SK-N-SH treated with all-trans-retinoic acid at 6 μM for 48 hours (cell line): Measurements from ENCODE around the gene PDLIM7.

ENCODE experiments used
- ARNTL ChIP-seq: fragments of 450-650 bp; formaldehyde crosslinking; IDR thresholded peaks from 2 replicates; pipeline ENCODE4 v1.5.0; 2020; ENCODE audit warnings: low read depth, mild to moderate bottlenecking, moderate library complexity, borderline replicate concordance
- CSDC2 ChIP-seq: fragments of 250-450 bp; sonication (Bioruptor Pico); IDR thresholded peaks from 2 replicates; pipeline ENCODE4 v1.5.0; 2020; ENCODE audit warnings: mild to moderate bottlenecking, moderate library complexity
- ESRRG ChIP-seq: fragments of 250-450 bp; sonication (Bioruptor Pico); IDR thresholded peaks from 2 replicates; pipeline ENCODE4 v1.6.1; 2021; ENCODE audit warnings: mild to moderate bottlenecking
- OSR1 ChIP-seq: fragments of 250-450 bp; sonication (Bioruptor Pico); IDR thresholded peaks from 2 replicates; pipeline ENCODE4 v1.8.0; 2022; ENCODE audit warnings: moderate library complexity, mild to moderate bottlenecking, inconsistent platforms
- PPARA ChIP-seq: fragments of 250-450 bp; sonication (Bioruptor Pico); IDR thresholded peaks from 2 replicates; pipeline ENCODE4 v1.5.0; 2020; ENCODE audit warnings: mild to moderate bottlenecking, borderline replicate concordance
- RARB ChIP-seq: fragments of 250-450 bp; sonication (Bioruptor Pico); IDR thresholded peaks from 2 replicates; pipeline ENCODE4 v1.8.0; 2021; ENCODE audit warnings: mild to moderate bottlenecking, moderate library complexity
- SNAI2 ChIP-seq: fragments of 250-450 bp; sonication (Bioruptor Pico); IDR thresholded peaks from 2 replicates; pipeline ENCODE4 v1.5.0; 2020; ENCODE audit warnings: mild to moderate bottlenecking, moderate library complexity
- ZC3H10 ChIP-seq: fragments of 250-450 bp; sonication (Bioruptor Pico); IDR thresholded peaks from 2 replicates; pipeline ENCODE4 v1.5.1; 2021; ENCODE audit warnings: mild to moderate bottlenecking, moderate library complexity
- ZFP3 ChIP-seq: fragments of 250-450 bp; sonication (Bioruptor Pico); IDR thresholded peaks from 2 replicates; pipeline ENCODE4 v1.5.0; 2020; ENCODE audit warnings: mild to moderate bottlenecking, moderate library complexity
- ZNF70 ChIP-seq: fragments of 450-650 bp; formaldehyde crosslinking; IDR thresholded peaks from 2 replicates; pipeline ENCODE4 v1.5.0; 2020; ENCODE audit warnings: mild to moderate bottlenecking, moderate library complexity
- ZNF8 ChIP-seq: fragments of 450-650 bp; formaldehyde crosslinking; IDR thresholded peaks from 2 replicates; pipeline ENCODE4 v1.5.0; 2020; ENCODE audit warnings: mild to moderate bottlenecking, moderate library complexity
- TF ChIP-seq, protein P1 (sequence below): fragments of 250-450 bp; sonication (Bioruptor Pico); IDR thresholded peaks from 2 replicates; pipeline ENCODE4 v1.5.1; 2021; ENCODE audit warnings: mild to moderate bottlenecking, moderate library complexity
- TF ChIP-seq, protein P2 (sequence below): fragments of 250-450 bp; sonication (Bioruptor Pico); IDR thresholded peaks from 2 replicates; pipeline ENCODE4 v1.8.0; 2020; ENCODE audit warnings: mild to moderate bottlenecking, moderate library complexity, borderline replicate concordance

DNA sequence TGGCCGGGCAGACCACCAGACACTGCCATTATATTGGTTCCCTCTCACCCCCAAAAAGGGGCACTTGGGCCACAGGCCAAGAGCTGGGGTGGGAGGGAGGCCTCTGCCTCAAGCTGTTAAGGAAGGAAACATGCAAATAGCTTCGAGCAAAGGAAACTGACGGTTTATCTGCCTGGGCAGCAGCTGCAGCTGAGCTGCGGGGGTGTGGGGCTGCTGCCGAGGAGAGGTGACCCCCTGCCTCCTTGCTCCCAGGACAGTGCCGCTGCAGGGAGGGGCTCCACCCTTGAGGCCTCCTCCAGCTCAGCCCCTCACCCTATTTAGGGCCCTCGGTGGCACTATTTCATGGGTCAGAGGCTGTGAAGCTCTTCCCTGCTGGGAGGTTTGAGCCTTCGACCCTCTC is 11.4 kb upstream of the PDLIM7 start:
- no peak for TF ChIP-seq CSDC2 (CRISPR knock-in tag)
- TF ChIP-seq ESRRG = no peak
- TF ChIP-seq ZNF8 = no peak
- TF ChIP-seq ARNTL (CRISPR knock-in tag) = no peak
- TF ChIP-seq SNAI2 (CRISPR knock-in tag) = no peak
- no peak for TF ChIP-seq ZNF70 (CRISPR knock-in tag)
- no peak for TF ChIP-seq PPARA (CRISPR knock-in tag)
- TF ChIP-seq, protein P1, sequence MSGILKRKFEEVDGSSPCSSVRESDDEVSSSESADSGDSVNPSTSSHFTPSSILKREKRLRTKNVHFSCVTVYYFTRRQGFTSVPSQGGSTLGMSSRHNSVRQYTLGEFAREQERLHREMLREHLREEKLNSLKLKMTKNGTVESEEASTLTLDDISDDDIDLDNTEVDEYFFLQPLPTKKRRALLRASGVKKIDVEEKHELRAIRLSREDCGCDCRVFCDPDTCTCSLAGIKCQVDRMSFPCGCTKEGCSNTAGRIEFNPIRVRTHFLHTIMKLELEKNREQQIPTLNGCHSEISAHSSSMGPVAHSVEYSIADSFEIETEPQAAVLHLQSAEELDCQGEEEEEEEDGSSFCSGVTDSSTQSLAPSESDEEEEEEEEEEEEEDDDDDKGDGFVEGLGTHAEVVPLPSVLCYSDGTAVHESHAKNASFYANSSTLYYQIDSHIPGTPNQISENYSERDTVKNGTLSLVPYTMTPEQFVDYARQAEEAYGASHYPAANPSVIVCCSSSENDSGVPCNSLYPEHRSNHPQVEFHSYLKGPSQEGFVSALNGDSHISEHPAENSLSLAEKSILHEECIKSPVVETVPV (CRISPR knock-in tag) = no peak
- TF ChIP-seq RARB (CRISPR knock-in tag) = no peak
- no peak for TF ChIP-seq ZFP3
- no peak for TF ChIP-seq ZC3H10 (CRISPR knock-in tag)
- TF ChIP-seq OSR1 = no peak
- TF ChIP-seq, protein P2, sequence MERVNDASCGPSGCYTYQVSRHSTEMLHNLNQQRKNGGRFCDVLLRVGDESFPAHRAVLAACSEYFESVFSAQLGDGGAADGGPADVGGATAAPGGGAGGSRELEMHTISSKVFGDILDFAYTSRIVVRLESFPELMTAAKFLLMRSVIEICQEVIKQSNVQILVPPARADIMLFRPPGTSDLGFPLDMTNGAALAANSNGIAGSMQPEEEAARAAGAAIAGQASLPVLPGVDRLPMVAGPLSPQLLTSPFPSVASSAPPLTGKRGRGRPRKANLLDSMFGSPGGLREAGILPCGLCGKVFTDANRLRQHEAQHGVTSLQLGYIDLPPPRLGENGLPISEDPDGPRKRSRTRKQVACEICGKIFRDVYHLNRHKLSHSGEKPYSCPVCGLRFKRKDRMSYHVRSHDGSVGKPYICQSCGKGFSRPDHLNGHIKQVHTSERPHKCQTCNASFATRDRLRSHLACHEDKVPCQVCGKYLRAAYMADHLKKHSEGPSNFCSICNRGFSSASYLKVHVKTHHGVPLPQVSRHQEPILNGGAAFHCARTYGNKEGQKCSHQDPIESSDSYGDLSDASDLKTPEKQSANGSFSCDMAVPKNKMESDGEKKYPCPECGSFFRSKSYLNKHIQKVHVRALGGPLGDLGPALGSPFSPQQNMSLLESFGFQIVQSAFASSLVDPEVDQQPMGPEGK = no peak
